Activated CD4-positive, alpha-beta T cell treated with anti-CD3 and anti-CD28 coated beads for 36 hours (primary cell): ENCODE data around the gene THOC1. TPM values are rescaled to one million over a fixed set of nuclear protein-coding genes. Genes with fewer than 3 reads are reported as not detected.

Experiments
- ATAC-seq: fragments of 200-7000 bp; cut with Tn5 transposase; one replicate; pipeline ENCODE4 v1.10.0; 2021; ENCODE audit warnings: mild to moderate bottlenecking, moderate library complexity
- CTCF ChIA-PET: fragments of 350-600 bp; sonication (Branson Sonifier 250); formaldehyde crosslinking; loops from one replicate; lab custom pipeline; 2021; ENCODE audit warnings: antibody characterized with exemption; lab: Charles Lee
- POLR2A ChIA-PET: fragments of 350-600 bp; sonication (Branson Sonifier 250); formaldehyde crosslinking; loops from one replicate; lab custom pipeline; 2021; ENCODE audit warnings: antibody characterized with exemption, inconsistent platforms; lab: Charles Lee
- DNase-seq: peaks from one replicate; pipeline ENCODE4 v3.0.0-alpha.2; 2020
- H3K27ac Mint-ChIP-seq: one replicate; pipeline ENCODE4 v1.8.0; 2021; ENCODE audit warnings: mixed read lengths
- H3K27me3 Mint-ChIP-seq: one replicate; pipeline ENCODE4 v1.8.0; 2021; ENCODE audit warnings: mixed read lengths
- H3K36me3 Mint-ChIP-seq: one replicate; pipeline ENCODE4 v1.8.0; 2021; ENCODE audit warnings: low read depth, mixed read lengths
- H3K4me1 Mint-ChIP-seq: one replicate; pipeline ENCODE4 v1.8.0; 2021; ENCODE audit warnings: mixed read lengths
- H3K4me3 Mint-ChIP-seq: one replicate; pipeline ENCODE4 v1.8.0; 2021; ENCODE audit warnings: mild to moderate bottlenecking, moderate library complexity, mixed read lengths
- H3K9me3 Mint-ChIP-seq: one replicate; pipeline ENCODE4 v1.8.0; 2021; ENCODE audit warnings: low read depth, mixed read lengths
- intact Hi-C, 2 experiments: fragments of 100-400 bp; cut with DNase I in 1 of 2; cut with micrococcal nuclease in 1 of 2; formaldehyde crosslinking; loops; one replicate each; pipeline versions ENCODE4 v1.14.2 to v1.15.1; 2022 to 2024; cut with DNase I, micrococcal nuclease
- total RNA-seq, 2 experiments: library from RNA; stranded (reverse); gene quantifications; one replicate each; pipeline ENCODE4 v1.2.3, GENCODE V29; 2021

THOC1 gene
- total RNA-seq, 2 experiments from 2014 or later = 62.1 to 64.6 TPM

DNA sequence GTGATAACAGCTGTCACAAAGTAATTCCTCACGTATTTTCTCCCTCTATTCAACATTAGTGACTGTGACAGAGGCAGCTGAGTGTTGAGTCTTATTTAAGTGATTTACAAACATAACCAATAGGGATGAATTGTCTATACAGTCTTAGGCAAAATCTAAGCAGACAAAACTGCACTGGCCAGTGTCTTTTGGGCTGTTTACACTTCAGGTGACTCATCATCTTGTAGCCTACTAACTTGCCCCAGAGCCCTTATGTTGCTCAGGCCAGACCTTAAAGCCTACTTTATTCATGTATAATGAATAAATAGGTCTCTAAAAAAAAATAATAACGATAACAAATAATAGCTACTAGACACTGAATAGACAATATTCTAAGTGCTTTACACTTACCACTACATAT lies 17.2 kb downstream of the THOC1 start:
- intact Hi-C loops = loop anchor here in 1 of 2 experiments (5.0 kb wide), 1 partner anchor 38 kb away; no protein-coding TSS in a partner anchor
- no peak for ATAC-seq
- DNase-seq = no peak
- H3K27ac Mint-ChIP-seq = no peak overlapping the region
- ChIA-PET POLR2A (no interaction called here), CTCF (interaction anchor here (1.0 to 1.2 kb wide), 3 partner anchors 15 to 24 kb away, joined by 3 to 4 read pairs (median 3); no protein-coding TSS in a partner anchor)
- H3K4me3 Mint-ChIP-seq = no peak overlapping the region
- H3K9me3 Mint-ChIP-seq = no peaks in the 10 kb centered on the region
- peaks cover 38% of the 10 kb centered on the region for H3K36me3 Mint-ChIP-seq
- H3K4me1 Mint-ChIP-seq = no peaks in the 10 kb centered on the region
- no peaks in the 10 kb centered on the region for H3K27me3 Mint-ChIP-seq

DNA sequence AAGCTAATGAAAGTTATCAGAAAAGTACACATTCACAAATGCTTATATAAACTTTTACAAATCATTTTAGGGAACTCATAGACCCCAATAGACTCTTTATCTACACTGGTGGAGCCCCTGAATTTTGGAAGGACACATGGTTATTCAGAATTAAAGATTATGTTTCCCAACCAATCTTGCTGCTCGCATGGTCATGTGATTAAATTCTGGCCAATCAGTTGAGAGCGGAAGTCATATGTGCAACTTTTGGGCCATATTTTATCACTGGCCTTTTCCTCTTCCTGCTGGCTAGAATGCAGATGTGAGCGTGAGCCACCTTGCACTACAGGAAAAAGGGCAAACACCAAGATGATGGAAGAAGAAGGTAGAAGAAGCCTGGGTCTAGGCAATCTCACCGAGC lies 19.8 kb downstream of the THOC1 start:
- H3K36me3 Mint-ChIP-seq = peaks cover 45% of the 10 kb centered on the region
- no peaks in the 10 kb centered on the region for H3K27me3 Mint-ChIP-seq
- ATAC-seq = no peak
- H3K27ac Mint-ChIP-seq = no peak overlapping the region
- CTCF ChIA-PET = no interaction called here
- H3K4me1 Mint-ChIP-seq = no peaks in the 10 kb centered on the region
- H3K4me3 Mint-ChIP-seq = no peak overlapping the region
- no peaks in the 10 kb centered on the region for H3K9me3 Mint-ChIP-seq
- no peak for DNase-seq
- intact Hi-C loops = no loop called here
- POLR2A ChIA-PET = no interaction called here

DNA sequence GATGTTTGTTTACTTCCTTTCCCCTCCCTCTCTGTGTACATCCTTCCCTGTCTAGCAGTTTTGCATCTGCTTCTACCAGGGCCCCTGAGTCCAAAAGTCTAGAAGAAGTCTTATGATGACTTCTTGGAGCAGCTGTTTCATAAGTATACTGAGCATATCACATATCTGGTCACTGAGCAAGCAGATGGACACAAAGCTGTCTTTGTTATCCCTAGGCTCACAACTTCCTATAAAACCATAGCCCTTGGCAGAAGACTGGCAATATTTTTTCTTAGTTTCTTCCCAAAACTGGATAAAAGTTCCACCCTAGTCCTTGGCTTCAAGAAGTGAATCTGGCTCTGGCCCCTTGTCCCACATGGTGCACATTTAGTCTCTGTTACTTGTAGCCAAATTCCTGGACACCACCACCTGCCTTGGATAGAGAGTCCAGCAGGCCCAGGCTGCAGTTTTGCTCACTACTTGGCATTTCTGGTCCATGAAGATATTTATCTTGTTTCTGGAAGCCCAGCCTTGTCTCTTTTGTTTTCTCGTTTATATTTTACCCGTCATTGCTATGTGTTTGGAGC lies 22.5 kb downstream of the THOC1 start:
- ChIA-PET POLR2A (no interaction called here), CTCF (interaction anchor here (1.0 kb wide), 1 partner anchor 24 kb away, joined by 3 read pairs; no protein-coding TSS in a partner anchor)
- intact Hi-C loops = no loop called here
- ATAC-seq (no peak), DNase-seq (no peak)
- Mint-ChIP-seq H3K27ac (no peak overlapping the region), H3K9me3 (no peaks in the 10 kb centered on the region), H3K4me1 (no peaks in the 10 kb centered on the region), H3K27me3 (no peaks in the 10 kb centered on the region), H3K36me3 (peaks cover 42% of the 10 kb centered on the region), H3K4me3 (no peak overlapping the region)

DNA sequence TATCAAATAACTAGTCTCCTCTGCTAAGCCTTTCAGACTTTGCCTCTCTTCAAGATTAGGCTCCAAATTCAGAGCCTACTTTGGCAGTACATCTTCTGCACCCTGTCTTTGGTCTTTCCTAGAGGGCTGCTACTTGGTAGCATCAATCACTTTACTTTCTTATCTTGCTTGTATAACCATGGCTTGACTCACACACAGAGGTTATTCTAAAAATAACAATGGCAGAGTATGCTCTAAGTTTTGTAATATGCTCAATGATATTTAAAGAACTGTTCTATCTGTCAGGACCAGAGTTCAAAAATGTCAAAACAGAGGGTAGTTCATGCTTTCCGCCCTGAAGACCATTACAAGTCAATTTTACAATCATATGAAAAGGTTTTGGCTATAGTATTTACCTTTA lies 27.7 kb downstream of the THOC1 start:
- intact Hi-C loops = no loop called here

DNA sequence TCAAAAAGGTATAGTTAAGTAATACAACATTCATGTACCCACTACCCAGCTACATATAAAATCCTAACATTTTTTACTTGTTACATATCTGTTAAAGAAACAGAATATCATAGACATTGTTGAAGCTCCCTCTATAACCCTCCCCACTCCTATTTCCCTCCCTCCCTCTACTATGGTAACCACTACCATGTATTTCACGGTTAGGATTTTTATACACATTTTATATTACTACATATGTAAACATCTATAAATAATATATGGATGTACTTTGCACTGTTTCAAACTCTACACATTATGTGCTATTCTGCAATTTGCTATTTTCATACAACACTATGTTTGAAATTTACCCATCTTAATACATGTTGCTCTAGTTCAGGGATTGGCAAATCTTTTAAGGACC lies 36.3 kb downstream of the THOC1 start:
- intact Hi-C loops = no loop called here
- no peak overlapping the region for H3K27ac Mint-ChIP-seq
- POLR2A ChIA-PET = no interaction called here
- peaks cover 25% of the 10 kb centered on the region for H3K36me3 Mint-ChIP-seq
- ATAC-seq (no peak), DNase-seq (no peak)
- CTCF ChIA-PET = interaction anchor here (1.0 to 1.5 kb wide), 2 partner anchors 12 to 61 kb away, joined by 3 read pairs; no protein-coding TSS in a partner anchor
- no peak overlapping the region for H3K4me3 Mint-ChIP-seq
- no peaks in the 10 kb centered on the region for H3K9me3 Mint-ChIP-seq
- H3K27me3 Mint-ChIP-seq = no peaks in the 10 kb centered on the region
- H3K4me1 Mint-ChIP-seq = no peaks in the 10 kb centered on the region

More for the DNA sequence above, 27.7 kb downstream of the THOC1 start:
- Mint-ChIP-seq H3K36me3 (peaks cover 38% of the 10 kb centered on the region), H3K27ac (no peak overlapping the region), H3K4me3 (no peak overlapping the region), H3K27me3 (no peaks in the 10 kb centered on the region), H3K4me1 (no peaks in the 10 kb centered on the region), H3K9me3 (no peaks in the 10 kb centered on the region)
- ATAC-seq (no peak), DNase-seq (no peak)
- ChIA-PET CTCF (no interaction called here), POLR2A (no interaction called here)

DNA sequence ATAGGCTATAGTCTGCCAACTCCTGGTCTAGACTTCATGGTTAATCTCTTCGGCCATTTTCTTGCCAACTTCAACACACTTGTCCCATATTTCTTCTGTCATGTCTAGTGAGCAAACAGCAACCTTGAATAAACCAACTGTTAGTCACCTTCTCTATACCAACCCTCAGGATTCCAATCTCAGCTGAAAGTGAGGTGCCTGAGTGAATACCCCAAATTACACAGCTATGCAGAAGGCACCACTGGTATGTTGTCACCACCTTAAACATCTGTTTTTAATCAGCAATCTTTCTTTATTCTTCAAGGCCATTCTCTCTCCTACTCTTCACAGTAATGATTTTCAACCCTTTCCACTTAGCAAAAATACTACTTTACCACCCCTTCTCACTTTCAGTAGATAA lies 39.3 kb downstream of the THOC1 start:
- no peaks in the 10 kb centered on the region for H3K27me3 Mint-ChIP-seq

DNA sequence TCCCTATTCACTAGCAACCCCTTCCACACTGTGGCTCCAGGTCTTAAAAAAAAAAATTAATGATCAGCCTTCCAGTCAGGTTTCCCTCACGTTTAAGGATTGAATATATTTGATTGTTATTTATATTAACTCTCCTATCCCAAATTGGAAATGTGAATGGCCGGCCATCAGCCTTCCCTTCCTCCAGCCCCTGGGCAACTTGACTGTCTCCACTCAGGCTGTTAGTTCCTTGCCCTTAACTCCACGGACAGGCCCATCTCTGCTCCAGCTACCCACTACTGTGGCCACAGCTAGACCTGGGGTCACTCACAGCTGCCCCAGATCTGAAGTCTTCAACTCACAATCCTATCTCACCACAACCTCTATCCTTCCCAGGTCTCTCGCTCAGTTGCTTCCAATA lies 39.9 kb downstream of the THOC1 start:
- POLR2A ChIA-PET = no interaction called here
- CTCF ChIA-PET = no interaction called here
- intact Hi-C loops = no loop called here
- no peak overlapping the region for H3K27ac Mint-ChIP-seq
- peaks cover 38% of the 10 kb centered on the region for H3K36me3 Mint-ChIP-seq
- no peak for DNase-seq
- H3K9me3 Mint-ChIP-seq = no peaks in the 10 kb centered on the region
- no peaks in the 10 kb centered on the region for H3K4me1 Mint-ChIP-seq
- H3K4me3 Mint-ChIP-seq = no peak overlapping the region
- no peak for ATAC-seq
- no peaks in the 10 kb centered on the region for H3K27me3 Mint-ChIP-seq

More for the DNA sequence above, 39.3 kb downstream of the THOC1 start:
- no peak for ATAC-seq
- ChIA-PET POLR2A (no interaction called here), CTCF (interaction anchor here (1.4 kb wide), 1 partner anchor 8 kb away, joined by 3 read pairs; no protein-coding TSS in a partner anchor)
- Mint-ChIP-seq H3K4me3 (no peak overlapping the region), H3K4me1 (no peaks in the 10 kb centered on the region), H3K9me3 (no peaks in the 10 kb centered on the region), H3K27ac (no peak overlapping the region), H3K36me3 (peaks cover 35% of the 10 kb centered on the region)
- no peak for DNase-seq
- intact Hi-C loops = no loop called here

DNA sequence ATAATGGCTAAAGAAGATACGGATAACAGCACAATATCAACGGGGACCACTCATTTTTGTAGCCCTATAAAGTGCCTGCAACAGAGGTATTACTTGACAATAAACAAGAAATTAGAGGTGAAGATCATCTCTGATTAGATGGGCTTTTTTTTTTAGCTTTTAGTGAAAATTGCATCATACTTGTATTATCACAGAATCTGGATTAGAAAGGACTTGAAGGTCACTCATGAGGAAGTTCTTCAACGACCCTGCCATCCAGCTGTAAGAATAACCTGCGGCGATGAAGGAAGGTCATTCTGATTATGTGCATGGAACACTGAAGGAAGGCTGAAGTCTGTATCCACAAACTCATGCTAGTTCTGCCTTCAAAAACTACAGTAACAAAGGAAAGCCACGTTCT lies 40.5 kb downstream of the THOC1 start:
- ChIA-PET POLR2A (no interaction called here), CTCF (interaction anchor here (1.2 to 1.4 kb wide), 2 partner anchors 8 to 23 kb away, joined by 3 to 4 read pairs; no protein-coding TSS in a partner anchor)
- H3K9me3 Mint-ChIP-seq = no peaks in the 10 kb centered on the region
- H3K27me3 Mint-ChIP-seq = no peaks in the 10 kb centered on the region
- H3K4me3 Mint-ChIP-seq = no peak overlapping the region
- H3K36me3 Mint-ChIP-seq = peaks cover 42% of the 10 kb centered on the region
- no peaks in the 10 kb centered on the region for H3K4me1 Mint-ChIP-seq
- no peak for ATAC-seq
- DNase-seq = no peak
- H3K27ac Mint-ChIP-seq = no peak overlapping the region
- intact Hi-C loops = no loop called here

DNA sequence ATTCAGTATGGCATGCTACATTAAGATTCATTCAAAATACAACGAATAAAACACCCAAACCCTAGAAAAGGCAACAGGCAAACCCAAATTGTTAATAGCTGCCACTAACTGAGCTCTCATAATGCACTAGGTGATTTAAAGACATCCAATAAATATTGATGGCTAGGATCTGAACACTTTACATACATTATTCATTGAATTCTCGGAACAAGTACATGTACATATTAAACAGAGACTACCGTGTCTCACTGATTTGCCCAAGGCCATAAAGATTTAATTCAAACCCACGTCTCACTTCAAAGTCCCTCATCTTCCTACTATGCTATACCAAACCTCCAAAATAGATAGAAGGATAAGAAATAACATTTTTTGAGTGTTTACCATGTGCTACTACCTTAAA lies 42.1 kb downstream of the THOC1 start:
- Mint-ChIP-seq H3K9me3 (no peaks in the 10 kb centered on the region), H3K4me1 (no peaks in the 10 kb centered on the region), H3K27ac (no peak overlapping the region), H3K27me3 (no peaks in the 10 kb centered on the region), H3K4me3 (no peak overlapping the region), H3K36me3 (peaks cover 49% of the 10 kb centered on the region)
- intact Hi-C loops = no loop called here
- ChIA-PET CTCF (interaction anchor here (1.2 kb wide), 1 partner anchor 18 kb away, joined by 3 read pairs; no protein-coding TSS in a partner anchor), POLR2A (no interaction called here)
- no peak for ATAC-seq
- DNase-seq = no peak

DNA sequence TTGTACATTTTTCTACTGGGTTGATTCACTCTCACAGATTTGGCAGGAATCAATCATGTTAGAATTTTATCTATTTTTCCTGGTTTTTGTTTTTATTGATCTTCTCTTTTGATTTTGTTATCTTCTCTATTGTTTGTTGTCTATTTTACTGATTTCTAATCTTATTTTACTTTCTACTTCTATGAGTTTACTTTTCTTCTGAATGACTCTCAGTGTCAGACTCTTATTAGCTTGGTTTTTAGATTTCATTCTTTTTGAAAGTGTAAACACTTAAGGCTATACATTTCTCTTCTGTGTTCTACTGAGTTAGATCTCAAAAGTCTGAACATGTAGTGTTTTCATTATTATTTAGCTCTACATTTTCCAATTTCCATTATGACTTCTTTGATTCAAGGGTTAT lies 47.1 kb downstream of the THOC1 start:
- ChIA-PET CTCF (interaction anchor here (0.9 kb wide), 1 partner anchor 9 kb away, joined by 3 read pairs; no protein-coding TSS in a partner anchor), POLR2A (no interaction called here)
- intact Hi-C loops = loop anchor here in 1 of 2 experiments (5.0 kb wide), 1 partner anchor 42 kb away; no protein-coding TSS in a partner anchor
- ATAC-seq = no peak
- Mint-ChIP-seq H3K27me3 (no peaks in the 10 kb centered on the region), H3K36me3 (peaks cover 49% of the 10 kb centered on the region), H3K9me3 (no peaks in the 10 kb centered on the region), H3K27ac (peak overlapping the region; percentile 26), H3K4me1 (no peaks in the 10 kb centered on the region), H3K4me3 (no peak overlapping the region)
- no peak for DNase-seq

DNA sequence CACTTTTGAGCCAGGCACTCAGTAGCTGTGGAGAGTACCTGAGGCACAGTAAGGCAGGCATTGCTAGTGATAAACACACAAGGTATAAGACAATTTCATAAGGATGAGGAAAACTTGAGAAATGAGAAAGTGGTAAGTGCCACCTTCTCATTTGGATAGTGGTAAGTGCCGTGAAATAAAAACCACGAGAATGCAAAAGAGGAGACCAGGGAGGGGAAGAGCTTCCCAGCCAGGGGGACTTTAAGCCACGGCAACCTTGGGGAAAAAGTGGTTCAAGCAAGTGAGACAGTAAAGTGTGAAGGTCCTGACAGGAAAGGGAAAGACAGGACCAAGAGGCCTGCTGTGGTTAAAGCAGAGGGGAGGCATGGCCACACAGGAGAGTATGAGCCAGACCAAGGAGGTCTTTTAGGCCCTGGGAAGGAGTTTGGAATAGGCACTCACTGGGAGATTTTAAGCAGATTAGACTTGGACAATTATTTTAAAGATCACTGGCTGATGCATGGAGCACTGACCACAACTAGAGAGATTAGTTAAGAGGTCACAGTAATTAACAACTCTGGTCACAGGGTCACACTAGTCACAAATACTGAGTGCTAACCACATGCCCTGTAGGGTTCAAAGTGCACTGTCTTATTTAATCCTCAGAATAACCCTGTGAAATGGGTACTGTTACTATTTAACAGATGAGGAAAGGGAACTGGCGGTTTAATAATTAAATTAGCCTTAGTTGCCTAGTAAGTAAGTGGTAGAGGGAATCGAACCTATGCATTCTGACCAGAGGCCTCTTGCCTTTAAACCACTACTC lies 50.1 kb downstream of the THOC1 start:
- Mint-ChIP-seq H3K36me3 (peaks cover 51% of the 10 kb centered on the region), H3K27ac (peak overlapping the region; percentile 64), H3K27me3 (no peaks in the 10 kb centered on the region), H3K4me3 (no peak overlapping the region), H3K4me1 (no peaks in the 10 kb centered on the region), H3K9me3 (no peaks in the 10 kb centered on the region)
- DNase-seq (no peak), ATAC-seq (peak; percentile 49)
- intact Hi-C loops = no loop called here
- ChIA-PET CTCF (no interaction called here), POLR2A (no interaction called here)
